ENCODE measurements around the gene TMEM260.
"Not testable (repeated sequence)": the region's sequence is repeated elsewhere in the genome, so short reads cannot be mapped to it uniquely, and the experiment has no call there.

Gene TMEM260

GRCh38 chr14:56603648-56604047 is 24.1 kb downstream of the TMEM260 start:
- DNase-seq: no peak

GRCh38 chr14:56608689-56609088 is 29.1 kb downstream of the TMEM260 start:
- no peak for DNase-seq

DNA sequence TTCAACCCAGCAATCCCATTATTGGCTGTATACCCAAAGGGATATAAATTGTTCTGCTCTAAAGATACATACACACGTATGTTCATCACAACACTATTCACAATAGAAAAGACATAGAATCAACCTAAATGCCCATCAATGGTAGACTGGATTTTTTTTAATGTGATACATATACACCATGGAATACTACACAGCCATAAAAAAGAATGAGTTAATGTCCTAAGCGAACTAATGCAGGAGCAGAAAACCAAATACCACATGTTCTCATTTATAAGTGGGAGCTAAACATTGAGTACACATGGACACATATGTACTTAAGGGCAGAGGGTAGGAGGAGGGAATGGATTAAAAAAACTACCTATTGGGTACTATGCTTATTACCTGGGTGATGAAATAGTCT is 32.1 kb downstream of the TMEM260 start:
- DNase-seq: not testable (repeated sequence)

DNA sequence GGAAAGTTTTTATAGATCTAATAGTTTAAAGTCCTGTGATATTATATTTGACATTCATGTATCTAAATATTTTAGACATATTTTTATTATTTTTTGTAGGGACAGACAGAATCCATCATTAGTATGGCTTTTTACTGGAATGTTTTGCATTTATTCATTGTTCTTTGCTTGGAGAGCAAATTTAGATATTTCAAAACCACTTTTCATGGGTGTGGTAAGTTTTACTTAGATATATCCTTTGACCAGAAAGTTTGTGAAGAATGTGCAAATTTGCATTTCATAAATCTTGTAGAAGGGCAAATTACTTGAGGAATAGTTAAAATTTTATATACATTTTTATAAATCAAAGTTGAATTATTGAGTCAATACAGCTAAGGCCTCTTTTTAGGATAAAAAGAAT is 37.5 kb downstream of the TMEM260 start:
- no peak for DNase-seq

GRCh38 chr14:56630707-56631106 is 51.1 kb downstream of the TMEM260 start:
- no peak for DNase-seq

DNA sequence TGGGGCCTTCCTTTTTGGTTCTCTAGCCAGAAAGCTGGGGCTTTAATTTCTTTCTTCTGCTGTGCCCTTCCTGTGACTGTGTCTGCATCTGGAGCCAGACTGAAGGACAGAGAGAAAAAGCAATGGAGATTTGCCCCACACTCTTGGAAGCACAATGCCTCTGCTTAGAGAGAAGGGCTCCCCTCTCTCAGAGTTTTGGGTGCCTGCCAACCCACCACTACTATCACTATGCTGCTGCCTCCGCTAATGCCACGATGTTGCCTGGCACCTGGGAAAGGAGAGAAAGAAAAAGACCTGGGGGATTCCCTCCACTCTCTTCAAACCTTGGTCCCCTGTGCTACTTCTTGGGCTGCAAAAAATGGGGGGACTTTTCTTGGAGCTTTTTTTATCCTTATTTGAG is 52.6 kb downstream of the TMEM260 start:
- DNase-seq: no peak

DNA sequence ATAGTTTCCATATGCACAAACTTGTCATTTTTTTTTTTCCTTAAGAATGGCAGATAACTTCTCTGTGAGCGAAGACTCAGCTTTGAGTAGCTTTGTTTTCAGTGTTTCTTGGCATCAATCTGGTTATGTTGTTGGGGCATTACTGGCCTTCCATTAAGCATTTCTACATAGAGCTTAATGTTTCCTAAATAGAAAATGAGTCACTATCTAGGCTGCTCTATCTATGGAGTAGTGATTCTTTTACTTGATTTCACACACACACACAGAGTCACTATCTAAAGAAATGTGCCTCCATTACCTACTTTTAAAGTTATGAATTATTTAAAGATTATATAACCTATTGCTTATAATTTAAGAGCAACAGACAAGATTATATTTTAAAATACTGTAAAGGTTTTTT is 53.9 kb downstream of the TMEM260 start:
- no peak for DNase-seq

- DNase-seq: no peak
These were observed 55.4 kb downstream of the TMEM260 start for GRCh38 chr14:56635041-56635440.

DNA sequence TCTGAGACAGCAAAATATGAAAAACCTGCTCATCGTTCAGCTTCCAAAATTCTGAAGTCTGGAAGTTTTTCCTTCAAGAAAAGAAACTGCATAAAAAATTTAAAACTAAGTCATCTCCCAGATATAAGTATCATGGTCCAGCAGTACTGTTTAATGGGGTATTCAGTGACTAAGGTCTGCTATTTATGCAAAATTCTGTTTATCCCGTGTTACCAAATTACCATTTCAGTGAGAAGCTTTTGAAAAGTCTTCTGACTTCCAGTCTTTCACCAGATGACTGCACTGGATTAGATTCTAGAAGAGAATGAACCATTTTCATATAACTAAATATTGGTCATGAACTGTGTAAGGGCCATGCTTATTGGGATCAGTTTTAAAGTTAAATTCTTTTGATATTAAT is 67.9 kb downstream of the TMEM260 start:
- DNase-seq: no peak

DNA sequence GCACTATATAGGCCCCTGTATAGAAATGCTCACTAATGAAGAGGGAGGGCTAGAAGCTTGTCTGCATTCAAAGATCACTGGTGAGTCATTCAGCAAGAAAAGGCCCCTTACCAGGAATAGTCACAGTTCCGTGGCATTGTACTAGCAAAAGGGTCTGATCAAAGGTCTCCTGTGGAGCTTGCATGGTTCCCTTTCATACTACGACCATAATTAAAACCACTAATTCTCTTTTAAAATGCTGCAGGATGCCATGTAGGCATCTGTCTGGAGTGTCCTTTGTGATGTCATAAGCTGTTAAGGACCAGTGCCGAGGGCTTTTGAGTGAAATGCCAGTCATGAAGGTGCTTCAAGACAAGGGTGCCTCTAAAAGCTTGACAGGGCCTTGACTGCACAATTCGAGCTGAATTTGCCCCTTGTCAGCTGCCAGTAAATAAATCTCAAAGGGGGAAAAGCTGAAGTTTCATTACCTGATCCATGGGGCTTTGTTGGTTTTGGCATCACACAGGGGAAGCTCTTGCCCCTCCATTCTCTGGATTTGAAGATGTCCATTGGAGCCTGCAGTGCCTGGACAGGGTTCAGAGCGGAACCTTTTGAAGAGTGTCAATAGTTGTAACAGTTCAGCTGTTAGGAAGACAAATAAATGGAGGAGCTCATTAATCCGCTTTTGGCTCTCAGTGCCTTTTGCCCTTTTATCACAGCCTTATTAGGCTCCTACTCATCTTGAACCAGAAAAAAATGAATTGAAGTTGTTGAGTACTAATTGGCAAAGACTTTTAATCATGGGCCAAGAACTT is 69.1 kb downstream of the TMEM260 start:
- DNase-seq: no peak

DNA sequence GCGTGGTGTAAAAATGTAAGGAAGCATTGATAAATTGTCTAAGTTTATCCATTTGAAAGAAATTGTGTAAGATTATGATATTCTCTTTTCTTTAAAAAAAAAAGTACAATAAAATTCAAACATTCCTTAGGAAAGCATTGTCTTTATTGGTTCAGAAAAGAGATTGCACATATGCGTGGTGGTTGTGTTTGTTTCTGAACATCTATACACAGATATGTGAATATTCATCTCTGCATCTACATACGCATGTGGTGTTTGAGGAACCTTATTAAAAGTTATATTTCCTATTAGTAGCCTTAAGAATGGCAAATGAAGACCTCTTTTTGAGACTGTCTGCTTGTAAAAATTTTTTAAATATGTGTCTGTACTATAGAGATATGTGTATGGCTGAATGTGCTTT is 69.8 kb downstream of the TMEM260 start:
- DNase-seq: no peak

- DNase-seq: no peak
These were observed 70.5 kb downstream of the TMEM260 start for GRCh38 chr14:56650048-56650447.

GRCh38 chr14:56650979-56651378 is 71.4 kb downstream of the TMEM260 start:
- DNase-seq: no peak

DNA sequence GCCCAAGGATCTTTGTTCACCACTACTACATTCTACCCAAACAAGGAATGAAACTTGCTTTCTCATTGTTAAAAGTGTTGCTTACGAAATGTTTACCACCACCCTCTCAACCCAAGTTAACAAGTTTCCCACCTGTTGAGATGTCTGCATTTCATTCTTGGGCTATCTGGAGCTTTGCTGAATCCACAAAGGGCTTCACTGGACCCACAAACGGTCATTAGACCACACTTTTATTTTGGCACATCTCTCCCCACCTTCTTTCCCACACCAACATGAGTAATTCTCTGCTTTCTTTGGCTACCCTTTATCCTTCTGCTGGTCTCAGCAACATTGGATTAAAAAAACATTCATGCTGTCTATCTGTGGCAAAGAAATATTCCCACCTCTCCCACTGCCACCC is 78.0 kb downstream of the TMEM260 start:
- no peak for DNase-seq

DNA sequence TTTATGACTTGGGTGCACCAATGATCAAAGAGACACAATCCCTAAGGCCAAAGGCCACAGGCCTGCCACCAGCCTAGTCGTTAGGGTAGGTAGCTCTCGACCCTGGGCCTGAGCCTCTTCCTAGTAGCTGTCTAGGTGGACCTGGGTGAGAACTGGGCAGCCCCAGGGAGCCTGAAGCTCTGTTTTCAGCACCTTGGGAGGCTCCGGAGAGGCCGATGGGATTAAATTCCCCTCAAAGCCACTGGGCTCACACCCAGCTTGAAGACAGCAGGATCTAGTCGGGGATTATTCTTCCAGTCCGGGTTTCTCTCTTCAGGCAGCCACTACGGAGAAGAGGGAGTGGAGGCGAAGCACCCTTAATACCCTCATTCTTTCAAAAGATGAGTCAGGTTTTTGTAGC is 79.8 kb downstream of the TMEM260 start:
- no peak for DNase-seq

- peak; percentile 32 for DNase-seq
These were observed 80.5 kb downstream of the TMEM260 start for GRCh38 chr14:56659964-56660551.

GRCh38 chr14:56660677-56661389 is 81.2 kb downstream of the TMEM260 start:
- no peak for DNase-seq

GRCh38 chr14:56661478-56661877 is 81.9 kb downstream of the TMEM260 start:
- no peak for DNase-seq

DNA sequence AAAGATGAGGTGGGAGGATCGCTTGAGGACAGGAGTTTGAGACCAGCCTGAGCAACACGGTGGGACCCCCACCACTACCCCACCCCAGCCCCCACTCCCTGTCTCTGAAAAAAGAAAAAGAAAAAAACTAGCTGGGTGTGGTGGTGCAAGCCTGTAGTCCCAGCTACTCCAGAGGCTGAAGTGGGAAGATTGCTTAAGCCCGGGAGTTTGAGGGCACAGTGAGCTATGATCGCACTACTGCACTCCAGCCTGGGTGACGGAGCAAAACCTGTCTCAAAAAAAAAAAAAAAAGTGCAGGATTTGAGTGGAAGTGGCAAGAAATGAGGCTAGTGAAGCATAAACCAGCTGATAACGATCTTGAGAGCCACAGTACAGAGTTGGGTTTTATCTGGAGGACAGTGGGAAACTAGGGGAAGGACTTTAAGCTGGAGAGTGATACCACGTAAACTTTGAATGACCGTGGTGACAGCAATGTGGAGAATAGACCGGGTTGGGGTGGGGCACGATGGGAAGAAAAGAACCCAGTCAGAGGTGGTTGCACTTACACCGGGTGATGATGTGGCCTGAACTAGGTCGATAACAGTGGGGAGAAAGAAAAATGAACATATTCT is 85.3 kb downstream of the TMEM260 start:
- no peak for DNase-seq

- DNase-seq: no peak
These were observed 86.7 kb downstream of the TMEM260 start for GRCh38 chr14:56666294-56666693.

GRCh38 chr14:56666716-56667115 is 87.1 kb downstream of the TMEM260 start:
- DNase-seq: peak; percentile 65

DNA sequence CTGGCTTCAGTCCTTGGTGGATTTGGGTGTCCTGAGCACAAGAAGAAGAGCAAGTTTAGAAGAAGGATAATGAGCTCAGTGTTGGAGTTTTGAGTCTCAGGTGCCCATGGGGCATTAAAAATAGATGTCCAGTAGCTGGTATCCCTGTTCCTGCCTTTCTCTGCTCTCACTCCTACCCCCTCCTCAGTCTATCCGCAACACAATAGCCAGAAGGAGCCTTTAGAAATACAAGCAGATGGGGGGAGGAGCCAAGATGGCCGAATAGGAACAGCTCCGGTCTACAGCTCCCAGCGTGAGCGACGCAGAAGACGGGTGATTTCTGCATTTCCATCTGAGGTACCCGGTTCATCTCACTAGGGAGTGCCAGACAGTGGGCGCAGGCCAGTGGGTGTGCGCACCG is 87.7 kb downstream of the TMEM260 start:
- not testable (repeated sequence) for DNase-seq

GRCh38 chr14:56676042-56676441 is 96.4 kb downstream of the TMEM260 start:
- no peak for DNase-seq
